Brain pericyte (primary cell): Measurements from ENCODE around the gene BTBD6.

Experiments
- DNase-seq: peaks from one replicate; pipeline ENCODE4 v3.0.0-alpha.2; 2012; ENCODE audit warnings: low read depth, low spot score

Gene BTBD6

GRCh38 chr14:105211086-105211757 lies 37.1 kb upstream of the BTBD6 start:
- no peak for DNase-seq

DNA sequence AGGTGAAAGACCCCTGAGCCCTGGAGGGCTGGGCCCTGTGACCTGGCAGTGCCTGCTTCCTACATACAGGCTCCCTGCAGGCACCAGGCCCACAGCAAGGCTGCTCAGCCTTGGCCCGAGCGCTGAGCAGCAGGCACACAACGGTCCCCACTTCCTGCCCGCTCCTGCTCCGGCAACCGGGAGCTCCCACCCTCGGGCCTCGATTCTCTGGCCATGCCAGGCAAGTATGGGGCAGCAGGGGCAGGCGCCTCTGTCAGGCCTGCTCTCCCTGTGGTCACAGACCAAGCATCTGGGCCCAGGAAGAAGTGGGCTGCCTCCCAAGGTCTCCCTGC lies 36.6 kb upstream of the BTBD6 start:
- DNase-seq: no peak

GRCh38 chr14:105212541-105213300 lies 35.6 kb upstream of the BTBD6 start:
- no peak for DNase-seq

DNA sequence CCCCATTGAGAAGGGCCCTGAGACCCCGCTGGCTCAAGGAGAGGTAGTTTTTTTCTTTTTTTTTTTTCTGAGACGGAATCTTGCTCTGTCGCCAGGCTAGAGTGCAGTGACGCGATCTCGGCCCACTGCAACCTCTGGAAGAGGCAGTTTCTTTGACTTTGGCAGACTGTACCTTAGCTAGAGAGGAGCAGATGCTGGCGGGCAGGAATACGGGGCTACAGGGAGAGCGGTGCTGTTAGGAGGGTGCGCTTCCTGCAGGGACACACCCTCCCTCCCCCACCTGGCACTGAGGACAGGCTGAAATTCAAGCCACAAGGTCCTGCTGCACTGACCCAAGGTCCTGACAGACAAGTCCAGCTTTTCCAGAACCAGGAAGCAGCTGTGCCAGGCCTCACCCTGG lies 35.0 kb upstream of the BTBD6 start:
- no peak for DNase-seq

DNA sequence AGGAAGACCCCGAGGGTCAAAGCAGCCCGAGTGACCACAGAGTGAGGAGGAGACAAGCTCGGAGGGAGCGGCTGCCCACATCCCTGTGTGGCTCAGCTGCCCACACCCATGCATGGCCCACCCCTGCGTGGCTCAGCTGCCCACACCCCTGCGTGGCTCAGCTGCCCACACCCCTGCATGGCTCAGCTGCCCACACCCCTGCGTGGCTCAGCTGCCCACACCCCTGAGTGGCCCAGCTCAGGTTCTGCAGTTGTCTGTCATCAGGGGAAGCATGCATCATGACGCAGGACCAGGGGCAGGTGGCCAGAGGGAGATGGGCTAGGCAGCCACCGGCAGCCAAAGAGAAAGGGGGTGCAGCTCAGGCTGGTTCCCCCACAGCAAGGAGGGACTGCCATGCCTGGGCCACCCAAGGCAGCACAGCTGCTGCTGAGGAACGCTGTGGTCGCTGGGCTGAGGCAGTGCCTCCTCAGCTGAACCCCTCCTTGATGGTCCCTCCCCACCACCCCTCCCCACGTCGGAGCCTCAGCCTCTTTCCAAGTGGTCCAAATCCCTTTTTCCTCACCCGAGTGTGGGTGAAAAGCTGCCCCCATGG lies 33.9 kb upstream of the BTBD6 start:
- no peak for DNase-seq

- DNase-seq: no peak
Measured at GRCh38 chr14:105215602-105216001, 32.7 kb upstream of the BTBD6 start.

DNA sequence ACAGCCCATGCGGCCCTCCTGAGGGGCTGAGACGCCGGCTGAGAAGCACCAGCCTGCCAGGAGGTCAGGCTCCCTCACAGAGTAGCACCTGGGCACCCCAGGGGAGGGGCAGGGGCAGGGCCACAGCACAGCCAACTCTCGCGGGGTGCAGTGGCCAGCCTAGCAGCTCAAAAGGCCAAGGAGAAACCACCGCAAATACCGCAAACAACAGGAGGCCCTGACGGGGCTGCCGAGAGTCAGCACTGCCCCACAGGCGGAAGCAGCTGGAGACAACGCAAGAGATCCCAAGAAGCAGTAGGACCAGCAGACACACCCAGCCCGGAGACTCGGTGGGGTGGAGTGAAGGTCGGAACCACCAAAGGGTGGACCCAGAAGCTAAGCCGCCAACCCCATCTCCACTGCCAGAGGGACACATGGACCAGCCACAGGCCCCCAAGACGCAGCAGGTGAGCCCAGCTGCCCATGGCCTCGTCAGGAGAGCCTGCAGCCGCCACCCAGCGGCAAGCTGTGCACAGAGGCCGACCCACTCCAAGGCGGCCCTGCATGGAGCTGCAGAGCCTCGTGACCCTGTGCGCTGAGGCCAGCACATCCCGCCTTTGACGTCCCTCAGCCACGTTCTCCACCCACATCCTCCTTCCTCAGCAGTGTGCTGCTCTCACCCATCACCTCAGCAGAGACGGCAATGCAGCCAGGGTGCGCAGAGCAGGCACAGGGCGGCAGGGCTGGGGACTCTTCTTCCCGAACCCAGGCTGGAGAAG lies 31.7 kb upstream of the BTBD6 start:
- DNase-seq: no peak

GRCh38 chr14:105217774-105218173 lies 30.6 kb upstream of the BTBD6 start:
- no peak for DNase-seq

GRCh38 chr14:105218611-105219010 lies 29.7 kb upstream of the BTBD6 start:
- DNase-seq: no peak

GRCh38 chr14:105219043-105219612 lies 29.2 kb upstream of the BTBD6 start:
- DNase-seq: no peak

DNA sequence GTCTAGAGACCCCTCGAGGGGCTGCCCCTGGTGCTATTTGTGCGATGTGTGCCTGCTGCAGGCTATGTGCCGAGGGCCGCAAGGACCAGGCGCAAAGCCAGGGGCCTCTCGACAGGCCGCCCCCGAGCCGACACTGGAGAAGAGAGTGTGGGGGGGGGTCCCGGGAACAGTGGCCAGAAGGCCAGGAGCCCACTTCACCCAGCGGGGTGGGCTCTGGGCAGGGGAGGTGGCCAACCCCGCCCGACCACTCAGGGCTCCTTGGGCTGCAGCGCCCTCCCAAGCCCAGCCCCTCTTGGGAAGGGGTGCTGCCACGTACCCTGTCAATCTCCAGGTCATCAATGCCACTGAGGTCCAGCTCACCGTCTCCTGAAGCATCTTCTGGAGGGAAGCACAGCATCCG lies 28.6 kb upstream of the BTBD6 start:
- DNase-seq: no peak

DNA sequence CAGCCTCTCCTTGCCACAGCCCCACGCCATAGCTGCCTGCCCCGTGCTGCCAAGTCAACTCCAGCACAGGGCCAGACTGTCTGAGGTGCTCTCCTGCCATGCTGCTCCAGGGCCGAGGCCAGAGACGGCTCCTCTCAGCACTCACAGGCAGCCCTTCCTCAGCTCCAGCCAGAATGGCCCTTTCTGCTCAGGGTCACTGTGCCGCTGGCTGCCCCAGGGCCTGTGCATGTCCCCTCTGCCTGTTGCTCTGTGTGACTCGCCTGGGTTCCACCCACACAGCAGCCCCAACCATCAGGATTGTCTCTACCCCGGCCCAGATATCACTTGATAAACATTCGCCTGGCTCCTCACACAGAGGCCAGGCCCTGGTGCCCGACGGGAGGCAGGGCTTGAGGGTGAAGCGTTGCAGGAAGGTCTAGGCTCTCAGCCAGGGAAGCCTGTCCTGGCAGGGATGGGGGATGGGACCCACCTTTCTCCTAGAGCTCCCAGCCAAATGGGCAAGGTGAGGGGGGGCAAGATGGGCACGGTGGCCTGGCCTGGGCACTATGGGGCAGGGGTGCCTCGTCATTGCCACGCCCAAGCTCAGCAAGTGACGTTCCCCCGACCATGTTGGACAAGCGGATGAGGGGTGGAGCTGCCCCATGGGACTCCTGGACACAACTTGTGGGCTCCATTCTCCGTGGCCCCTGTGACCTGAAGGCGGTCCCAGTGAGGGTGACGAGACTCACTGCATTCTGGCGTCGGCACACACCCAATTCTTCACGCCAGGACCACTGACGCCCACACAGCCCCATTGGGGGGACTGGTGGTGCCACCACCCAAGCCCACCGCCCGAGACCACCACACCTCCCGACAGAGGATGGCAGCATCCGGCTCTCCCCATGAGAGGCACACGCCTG lies 27.4 kb upstream of the BTBD6 start:
- DNase-seq: no peak

DNA sequence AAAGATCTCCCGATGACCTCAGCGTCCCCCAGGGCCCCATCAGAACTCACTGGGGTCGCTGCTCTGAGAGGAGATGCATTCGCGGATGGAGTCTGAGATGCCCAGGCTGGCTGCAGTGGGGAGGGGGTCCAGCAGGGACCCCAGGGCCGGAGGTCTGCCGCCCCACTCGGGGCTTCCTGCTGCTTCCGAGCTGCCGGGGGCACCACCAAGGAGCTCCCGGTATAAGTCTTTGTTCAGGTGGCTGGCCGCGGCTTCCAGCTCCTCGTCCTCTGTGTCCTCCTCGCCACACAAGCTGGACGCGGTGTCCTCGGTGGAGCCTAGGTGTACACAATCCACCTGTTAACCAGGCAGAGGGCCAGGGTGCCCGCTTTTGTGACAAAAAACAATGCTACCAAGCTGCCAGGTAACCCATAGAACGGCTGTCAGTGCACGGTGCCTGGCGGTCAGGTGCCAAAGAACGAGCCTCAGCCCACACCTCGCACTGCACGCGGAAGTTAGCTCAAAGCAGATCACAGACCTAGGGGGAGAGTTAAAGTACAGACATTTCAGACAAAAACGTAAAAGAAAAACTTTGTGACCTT lies 26.6 kb upstream of the BTBD6 start:
- no peak for DNase-seq

GRCh38 chr14:105223260-105223659 lies 25.1 kb upstream of the BTBD6 start:
- DNase-seq: no peak

- DNase-seq: no peak
Measured at GRCh38 chr14:105223770-105224544, 24.4 kb upstream of the BTBD6 start.

- no peak for DNase-seq
Measured at GRCh38 chr14:105224845-105225570, 23.3 kb upstream of the BTBD6 start.

GRCh38 chr14:105226198-105226597 lies 22.1 kb upstream of the BTBD6 start:
- DNase-seq: no peak

DNA sequence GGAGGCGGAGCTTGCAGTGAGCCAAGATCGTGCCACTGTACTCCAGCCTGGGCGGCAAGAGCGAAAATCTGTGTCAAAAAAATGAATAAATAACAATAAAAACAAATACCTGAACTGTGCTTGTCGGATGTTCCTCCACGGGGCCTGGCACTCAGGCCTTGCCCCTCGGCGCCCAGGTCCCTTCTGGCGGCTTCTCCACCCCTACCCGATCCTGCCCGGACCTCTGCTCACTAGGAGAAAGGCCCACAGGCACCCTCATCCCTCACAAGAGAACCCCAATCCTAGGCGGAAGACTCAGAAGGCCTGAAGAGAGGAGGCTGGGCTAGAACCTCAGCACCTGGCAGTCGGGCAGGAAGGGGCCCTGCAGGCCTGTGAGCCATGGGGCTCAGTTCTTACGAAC lies 21.0 kb upstream of the BTBD6 start:
- no peak for DNase-seq

DNA sequence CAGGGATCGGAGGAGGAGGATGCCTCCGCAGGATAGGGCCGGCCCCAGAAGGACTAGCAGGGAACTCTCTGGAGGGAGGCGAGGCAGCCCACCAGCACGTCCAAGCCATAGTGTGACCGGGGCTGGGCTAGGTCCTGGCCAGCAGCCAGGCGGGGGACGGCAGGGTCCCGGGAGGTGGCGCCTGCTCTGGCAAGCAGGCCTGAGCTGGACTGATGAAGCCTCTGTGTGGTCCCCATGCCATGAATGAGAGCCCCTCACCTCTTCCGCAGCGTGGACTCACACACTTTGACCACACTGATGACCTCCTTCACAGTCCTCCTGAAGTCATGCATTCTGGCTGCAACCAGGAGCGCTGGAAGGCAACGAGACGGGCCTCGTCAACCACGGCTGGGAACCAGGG lies 19.8 kb upstream of the BTBD6 start:
- no peak for DNase-seq
